Fibroblast of mammary gland (primary cell): ENCODE data around the gene KANSL1L.

Experiments
- DNase-seq: peaks from one replicate; pipeline ENCODE4 v3.0.0-alpha.2; 2010; ENCODE audit warnings: low read depth
- H3K4me3 ChIP-seq: 2 replicates; pipeline ENCODE4 v1.5.1; 2011; ENCODE audit warnings: low read depth, mild to moderate bottlenecking, low read length, moderate library complexity; ENCODE audit not compliant: control insufficient read depth
- CTCF ChIP-seq: conservative IDR thresholded peaks from 2 replicates; pipeline ENCODE4 v1.5.1; 2011; ENCODE audit warnings: low read depth, low read length, inconsistent platforms; ENCODE audit not compliant: control insufficient read depth, insufficient read depth

KANSL1L gene

GRCh38 chr2:210174086-210174485, 2.9 kb upstream of the KANSL1L start:
- no peak overlapping the region for H3K4me3 ChIP-seq
- no peak for DNase-seq
- no peak for TF ChIP-seq CTCF

- no peak for TF ChIP-seq CTCF
- peak overlapping the region; percentile 68 for H3K4me3 ChIP-seq
- no peak for DNase-seq
Measured at GRCh38 chr2:210172219-210172575, 988 bp upstream of the KANSL1L start.

- TF ChIP-seq CTCF, result no peak
- DNase-seq, result peak; percentile 94
- H3K4me3 ChIP-seq, result peak overlapping the region; percentile 87
Measured at GRCh38 chr2:210170446-210171303, 534 bp downstream of the KANSL1L start.

GRCh38 chr2:210170196-210170445, 1.1 kb downstream of the KANSL1L start:
- TF ChIP-seq CTCF, result no peak
- H3K4me3 ChIP-seq, result peak overlapping the region; percentile 87
- no peak for DNase-seq

GRCh38 chr2:210169516-210170195, 1.6 kb downstream of the KANSL1L start:
- peak overlapping the region; percentile 87 for H3K4me3 ChIP-seq
- DNase-seq, result peak; percentile 89
- TF ChIP-seq CTCF, result no peak

GRCh38 chr2:210167227-210167626, 4.0 kb downstream of the KANSL1L start:
- no peak overlapping the region for H3K4me3 ChIP-seq
- DNase-seq, result peak; percentile 20
- TF ChIP-seq CTCF, result no peak
